Measurements from ENCODE around the gene ATP6V1E1. TPM values are rescaled to one million over a fixed set of nuclear protein-coding genes. Genes with fewer than 3 reads are reported as not detected.

The ATP6V1E1 gene
- total RNA-seq (2013): 164 TPM
- polyA plus RNA-seq (100 to 1,000 TPM; 114 to 147 (median 144) TPM), polyA minus RNA-seq (51.1 and 85.6 TPM in 2 replicates), total RNA-seq (50.3 to 79.9 (median 69.3) reads per million in 11 experiments)

DNA sequence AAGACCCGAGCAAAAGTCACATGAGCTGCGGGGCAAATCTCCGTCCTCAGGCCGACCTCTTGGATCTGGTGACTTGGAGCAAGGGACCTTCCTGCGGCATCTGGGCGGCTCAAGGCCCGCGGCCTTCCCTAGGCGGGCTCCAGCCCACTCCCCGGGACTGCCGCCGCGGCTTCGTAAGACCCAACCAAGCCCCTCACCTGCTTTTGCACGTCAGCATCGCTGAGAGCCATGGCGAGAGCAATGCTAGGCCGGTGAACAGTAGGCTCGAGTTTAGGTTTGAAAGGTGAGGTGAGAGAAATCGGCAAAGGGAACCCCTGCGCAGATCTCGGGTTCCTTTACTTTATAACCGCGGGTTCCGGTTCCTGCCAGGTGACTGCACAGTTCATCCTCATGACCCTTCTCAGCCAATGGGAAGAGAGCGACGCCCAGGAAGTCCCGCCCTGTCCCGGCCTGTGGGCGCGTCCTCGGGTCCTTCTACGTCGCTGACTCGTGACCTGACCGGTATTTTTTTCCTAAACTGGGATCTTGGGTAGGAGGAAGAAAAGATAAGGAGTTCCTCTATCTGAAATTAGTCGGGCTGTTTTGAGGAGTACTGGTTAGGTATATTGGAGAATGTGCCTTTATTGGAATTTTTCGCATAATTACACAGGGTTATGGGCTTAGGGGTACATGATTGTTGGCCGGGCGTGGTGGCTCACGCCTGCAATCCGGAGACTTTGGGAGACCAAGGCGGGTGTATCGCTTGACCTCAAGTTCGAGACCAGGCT is at the start of gene ATP6V1E1:
ATP6V1E1 (minus strand) TSS at position 344 of the 767 bp plus-strand sequence; CDS start at position 230, 114 bp downstream.
- 0% methylated on average over 36 of the region's 45 CpGs for WGBS (ENCODE audit: insufficient coverage)
- Histone ChIP-seq H3K4me2 (replicated peaks; ENCODE audit: extremely low read depth, low read length, poor library complexity, severe bottlenecking) (peak within 1 kb of the TSS; percentile 69), H2AFZ (ENCODE audit: insufficient read depth, low read depth, low read length, poor library complexity, severe bottlenecking) (peak within 1 kb of the TSS; percentile 87), H4K20me1 (ENCODE audit: insufficient read depth, low read length) (peaks cover 32% of the 10 kb centered on the region), H3K36me3 (replicated peaks in 1 of 2; ENCODE audit: control insufficient read depth in 1 of 2, insufficient read depth in 2 of 2, low read length in 2 of 2) (peaks cover 2 to 17% of the 10 kb centered on the region in 2 donors), H3K79me2 (ENCODE audit: insufficient read depth, low read length) (peaks cover 50% of the 10 kb centered on the region), H3K9ac (ENCODE audit: insufficient read depth, low read length, poor library complexity, severe bottlenecking) (peak within 1 kb of the TSS; percentile 95), H3K27me3 (ENCODE audit: control insufficient read depth in 2 of 2, insufficient read depth in 2 of 2, low read length in 2 of 2) (no peaks in the 10 kb centered on the region), H3K9me3 (replicated peaks in 1 of 2; ENCODE audit: control insufficient read depth in 1 of 2, insufficient read depth in 1 of 2, low read length in 2 of 2) (no peaks in the 10 kb centered on the region), H3K27ac (ENCODE audit: low read depth in 1 of 2, low read length in 2 of 2) (peak within 1 kb of the TSS; percentile 93 to 98), H3K4me1 (ENCODE audit: control insufficient read depth in 1 of 2, insufficient read depth in 2 of 2, low read length in 2 of 2) (peaks cover 29 to 30% of the 10 kb centered on the region in 2 donors), H3K4me3 (replicated peaks in 1 of 3; ENCODE audit: low read depth in 2 of 3, low read length in 3 of 3) (peak within 1 kb of the TSS; percentile 67 to 95 (median 94))
- intact Hi-C loops (cut with micrococcal nuclease): loop anchor here in 1 of 2 donors (1.0 to 2.0 kb wide), 2 partner anchors 10 to 148 kb away; partner anchors contain the start of gene BCL2L13
- peak; percentile 95 to 99 (median 98) for DNase-seq
- peaks cover 15 to 16% of the 10 kb centered on the region in 2 donors for H3K36me3 Mint-ChIP-seq
- TF ChIP-seq, protein P1, sequence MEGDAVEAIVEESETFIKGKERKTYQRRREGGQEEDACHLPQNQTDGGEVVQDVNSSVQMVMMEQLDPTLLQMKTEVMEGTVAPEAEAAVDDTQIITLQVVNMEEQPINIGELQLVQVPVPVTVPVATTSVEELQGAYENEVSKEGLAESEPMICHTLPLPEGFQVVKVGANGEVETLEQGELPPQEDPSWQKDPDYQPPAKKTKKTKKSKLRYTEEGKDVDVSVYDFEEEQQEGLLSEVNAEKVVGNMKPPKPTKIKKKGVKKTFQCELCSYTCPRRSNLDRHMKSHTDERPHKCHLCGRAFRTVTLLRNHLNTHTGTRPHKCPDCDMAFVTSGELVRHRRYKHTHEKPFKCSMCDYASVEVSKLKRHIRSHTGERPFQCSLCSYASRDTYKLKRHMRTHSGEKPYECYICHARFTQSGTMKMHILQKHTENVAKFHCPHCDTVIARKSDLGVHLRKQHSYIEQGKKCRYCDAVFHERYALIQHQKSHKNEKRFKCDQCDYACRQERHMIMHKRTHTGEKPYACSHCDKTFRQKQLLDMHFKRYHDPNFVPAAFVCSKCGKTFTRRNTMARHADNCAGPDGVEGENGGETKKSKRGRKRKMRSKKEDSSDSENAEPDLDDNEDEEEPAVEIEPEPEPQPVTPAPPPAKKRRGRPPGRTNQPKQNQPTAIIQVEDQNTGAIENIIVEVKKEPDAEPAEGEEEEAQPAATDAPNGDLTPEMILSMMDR (IDR thresholded peaks at IDR 0.05): no peak
- H3K27me3 Mint-ChIP-seq (ENCODE audit: low read depth in 3 of 3): no peaks in the 10 kb centered on the region
- no peaks in the 10 kb centered on the region for H3K9me3 Mint-ChIP-seq
- peak within 1 kb of the TSS; percentile 97 to 99 (median 98) for H3K27ac Mint-ChIP-seq
- peaks cover 28% of the 10 kb centered on the region for H3K4me1 Mint-ChIP-seq
- H3K4me3 Mint-ChIP-seq: peak within 1 kb of the TSS; percentile 90 to 96

DNA sequence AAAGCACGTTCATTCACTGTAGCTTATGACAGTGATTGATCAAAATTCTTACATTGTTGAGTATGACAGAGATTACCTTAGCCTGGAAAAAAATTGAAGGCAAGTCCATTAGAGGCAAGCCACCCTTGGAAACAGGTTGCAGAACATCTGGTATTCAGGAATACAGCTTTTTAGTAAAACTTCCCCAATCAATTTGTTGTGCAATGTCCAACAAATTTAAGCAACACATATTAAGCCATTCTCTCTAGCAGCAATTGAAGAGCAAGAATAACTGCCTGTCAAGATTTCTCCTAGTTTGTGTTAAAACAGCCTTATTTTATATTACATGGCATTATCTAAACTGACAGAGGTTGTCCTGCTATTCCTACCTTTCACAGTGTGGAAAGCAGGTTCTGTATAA is 47.0 kb upstream of the ATP6V1E1 start:
- Histone ChIP-seq H3K9me3 (replicated peaks in 1 of 2; ENCODE audit: control insufficient read depth in 1 of 2, insufficient read depth in 1 of 2, low read length in 2 of 2) (no peaks in the 10 kb centered on the region), H3K27me3 (ENCODE audit: control insufficient read depth in 2 of 2, insufficient read depth in 2 of 2, low read length in 2 of 2) (no peaks in the 10 kb centered on the region), H2AFZ (ENCODE audit: insufficient read depth, low read depth, low read length, poor library complexity, severe bottlenecking) (no peak overlapping the region), H3K9ac (ENCODE audit: insufficient read depth, low read length, poor library complexity, severe bottlenecking) (no peak overlapping the region), H3K79me2 (ENCODE audit: insufficient read depth, low read length) (peaks cover 99% of the 10 kb centered on the region), H3K27ac (ENCODE audit: low read depth in 1 of 2, low read length in 2 of 2) (peak overlapping the region in 1 of 2 donors; percentile 38), H3K4me2 (replicated peaks; ENCODE audit: extremely low read depth, low read length, poor library complexity, severe bottlenecking) (peak overlapping the region; percentile 7), H4K20me1 (ENCODE audit: insufficient read depth, low read length) (no peaks in the 10 kb centered on the region), H3K4me3 (replicated peaks in 1 of 3; ENCODE audit: low read depth in 2 of 3, low read length in 3 of 3) (no peak overlapping the region), H3K4me1 (ENCODE audit: control insufficient read depth in 1 of 2, insufficient read depth in 2 of 2, low read length in 2 of 2) (peaks cover 62 to 63% of the 10 kb centered on the region in 2 donors), H3K36me3 (replicated peaks in 1 of 2; ENCODE audit: control insufficient read depth in 1 of 2, insufficient read depth in 2 of 2, low read length in 2 of 2) (peaks cover 0 to 3% of the 10 kb centered on the region in 2 donors)
- TF ChIP-seq, protein P1 (IDR thresholded peaks at IDR 0.05): no peak
- WGBS (ENCODE audit: insufficient coverage): no CpG with 5 or more reads among the region's 1 CpG
- H3K4me3 Mint-ChIP-seq: no peak overlapping the region
- peaks cover 68% of the 10 kb centered on the region for H3K4me1 Mint-ChIP-seq
- no peaks in the 10 kb centered on the region for H3K9me3 Mint-ChIP-seq
- peaks cover 14 to 34% of the 10 kb centered on the region in 2 donors for H3K36me3 Mint-ChIP-seq
- intact Hi-C loops (cut with micrococcal nuclease): no loop called here
- peaks cover 0 to 1% (median 0%) of the 10 kb centered on the region in 3 donors for H3K27me3 Mint-ChIP-seq (ENCODE audit: low read depth in 3 of 3)
- peak overlapping the region; percentile 74 to 93 (median 89) for H3K27ac Mint-ChIP-seq
- peak; percentile 41 to 82 (median 61) for DNase-seq

Measured in CD14-positive monocyte (primary cell).